ENCODE data around the gene CHST8. TPM values are rescaled to one million over a fixed set of nuclear protein-coding genes. Genes with fewer than 3 reads are reported as not detected.

Gene CHST8
- total RNA-seq, 6 experiments from 2014 or later: not detected

- Mint-ChIP-seq H3K27me3 (ENCODE audit: insufficient read depth) (peaks cover 6% of the 10 kb centered on the region; the same call in 1 of the 2 replicates), H3K9me3 (peaks cover 8% of the 10 kb centered on the region), H3K4me3 (no peak overlapping the region), H3K4me1 (ENCODE audit: low read depth) (no peaks in the 10 kb centered on the region), H3K27ac (no peak overlapping the region), H3K36me3 (ENCODE audit: low read depth) (no peaks in the 10 kb centered on the region)
- no peak for TF ChIP-seq CTCF (IDR thresholded peaks at IDR 0.05)
- no peak for DNase-seq
Observed at GRCh38 chr19:33703438-33703750, 81.6 kb downstream of the CHST8 start.

- Mint-ChIP-seq H3K27ac (no peak overlapping the region), H3K9me3 (peaks cover 6% of the 10 kb centered on the region), H3K4me1 (ENCODE audit: low read depth) (no peaks in the 10 kb centered on the region), H3K36me3 (ENCODE audit: low read depth) (no peaks in the 10 kb centered on the region), H3K4me3 (no peak overlapping the region), H3K27me3 (ENCODE audit: insufficient read depth) (peaks cover 6% of the 10 kb centered on the region; the same call in 1 of the 2 replicates)
- TF ChIP-seq CTCF (IDR thresholded peaks at IDR 0.05): no peak
- DNase-seq: no peak
Observed at GRCh38 chr19:33703821-33704220, 82.1 kb downstream of the CHST8 start.

- DNase-seq: no peak
- no peak for TF ChIP-seq CTCF (IDR thresholded peaks at IDR 0.05)
- no peaks in the 10 kb centered on the region for H3K4me1 Mint-ChIP-seq (ENCODE audit: low read depth)
- no peaks in the 10 kb centered on the region for H3K36me3 Mint-ChIP-seq (ENCODE audit: low read depth)
- H3K27me3 Mint-ChIP-seq (ENCODE audit: insufficient read depth): peaks cover 6% of the 10 kb centered on the region; the same call in 1 of the 2 replicates
- peaks cover 2% of the 10 kb centered on the region for H3K9me3 Mint-ChIP-seq
- no peak overlapping the region for H3K4me3 Mint-ChIP-seq
- H3K27ac Mint-ChIP-seq: no peak overlapping the region
Observed at GRCh38 chr19:33704271-33704670, 82.5 kb downstream of the CHST8 start.

GRCh38 chr19:33705090-33705847 is 83.5 kb downstream of the CHST8 start:
- no peak for DNase-seq
- no peak overlapping the region for H3K4me3 Mint-ChIP-seq
- peaks cover 6% of the 10 kb centered on the region; the same call in 1 of the 2 replicates for H3K27me3 Mint-ChIP-seq (ENCODE audit: insufficient read depth)
- H3K4me1 Mint-ChIP-seq (ENCODE audit: low read depth): no peaks in the 10 kb centered on the region
- H3K9me3 Mint-ChIP-seq: peaks cover 4% of the 10 kb centered on the region
- no peak overlapping the region for H3K27ac Mint-ChIP-seq
- no peaks in the 10 kb centered on the region for H3K36me3 Mint-ChIP-seq (ENCODE audit: low read depth)
- TF ChIP-seq CTCF (IDR thresholded peaks at IDR 0.05): no peak

- H3K36me3 Mint-ChIP-seq (ENCODE audit: low read depth): no peaks in the 10 kb centered on the region
- no peak overlapping the region for H3K4me3 Mint-ChIP-seq
- H3K9me3 Mint-ChIP-seq: peaks cover 6% of the 10 kb centered on the region
- TF ChIP-seq CTCF (IDR thresholded peaks at IDR 0.05): no peak
- H3K27ac Mint-ChIP-seq: no peak overlapping the region
- DNase-seq: no peak
- H3K4me1 Mint-ChIP-seq (ENCODE audit: low read depth): no peaks in the 10 kb centered on the region
- H3K27me3 Mint-ChIP-seq (ENCODE audit: insufficient read depth): peaks cover 1% of the 10 kb centered on the region; the same call in 1 of the 2 replicates
Observed at GRCh38 chr19:33705860-33706259, 84.1 kb downstream of the CHST8 start.
